ENCODE measurements around the gene PROK1. TPM values are rescaled to one million over a fixed set of nuclear protein-coding genes. Genes with fewer than 3 reads are reported as not detected.

PROK1 gene
- total RNA-seq, 3 donors from 2014 or later = not detected

DNA sequence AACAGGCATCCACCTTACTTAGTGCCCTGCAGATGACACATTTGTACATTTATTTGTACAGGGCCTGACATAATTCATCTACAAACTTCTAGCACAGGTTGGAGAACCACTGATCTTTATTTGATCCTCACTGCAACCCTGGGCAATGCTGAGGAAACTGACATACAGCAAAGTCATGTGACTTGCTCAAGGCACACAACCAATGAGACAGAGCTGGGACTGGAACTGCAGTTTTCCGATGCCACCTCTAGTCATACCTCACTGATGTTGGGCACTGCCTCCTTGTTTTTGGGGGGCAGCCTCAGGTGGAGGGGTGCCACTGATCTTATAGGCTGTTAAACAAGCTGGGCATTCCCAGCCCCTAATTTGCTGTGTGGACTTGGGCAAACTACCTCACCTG lies 3.4 kb downstream of the PROK1 start:
- Histone ChIP-seq H3K4me3 (no peak overlapping the region), H3K4me1 (ENCODE audit: low read depth) (no peaks in the 10 kb centered on the region), H3K36me3 (ENCODE audit: low read depth) (no peaks in the 10 kb centered on the region), H3K9me3 (no peaks in the 10 kb centered on the region)
- TF ChIP-seq, protein P1, sequence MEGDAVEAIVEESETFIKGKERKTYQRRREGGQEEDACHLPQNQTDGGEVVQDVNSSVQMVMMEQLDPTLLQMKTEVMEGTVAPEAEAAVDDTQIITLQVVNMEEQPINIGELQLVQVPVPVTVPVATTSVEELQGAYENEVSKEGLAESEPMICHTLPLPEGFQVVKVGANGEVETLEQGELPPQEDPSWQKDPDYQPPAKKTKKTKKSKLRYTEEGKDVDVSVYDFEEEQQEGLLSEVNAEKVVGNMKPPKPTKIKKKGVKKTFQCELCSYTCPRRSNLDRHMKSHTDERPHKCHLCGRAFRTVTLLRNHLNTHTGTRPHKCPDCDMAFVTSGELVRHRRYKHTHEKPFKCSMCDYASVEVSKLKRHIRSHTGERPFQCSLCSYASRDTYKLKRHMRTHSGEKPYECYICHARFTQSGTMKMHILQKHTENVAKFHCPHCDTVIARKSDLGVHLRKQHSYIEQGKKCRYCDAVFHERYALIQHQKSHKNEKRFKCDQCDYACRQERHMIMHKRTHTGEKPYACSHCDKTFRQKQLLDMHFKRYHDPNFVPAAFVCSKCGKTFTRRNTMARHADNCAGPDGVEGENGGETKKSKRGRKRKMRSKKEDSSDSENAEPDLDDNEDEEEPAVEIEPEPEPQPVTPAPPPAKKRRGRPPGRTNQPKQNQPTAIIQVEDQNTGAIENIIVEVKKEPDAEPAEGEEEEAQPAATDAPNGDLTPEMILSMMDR (IDR thresholded peaks at IDR 0.05) = no peak
- DNase-seq (no peak), ATAC-seq (no peak)
- intact Hi-C loops (cut with DNase I, micrococcal nuclease) = loop anchor here in 1 of 2 donors (5.0 kb wide), 1 partner anchor 252 kb away; no protein-coding TSS in a partner anchor

DNA sequence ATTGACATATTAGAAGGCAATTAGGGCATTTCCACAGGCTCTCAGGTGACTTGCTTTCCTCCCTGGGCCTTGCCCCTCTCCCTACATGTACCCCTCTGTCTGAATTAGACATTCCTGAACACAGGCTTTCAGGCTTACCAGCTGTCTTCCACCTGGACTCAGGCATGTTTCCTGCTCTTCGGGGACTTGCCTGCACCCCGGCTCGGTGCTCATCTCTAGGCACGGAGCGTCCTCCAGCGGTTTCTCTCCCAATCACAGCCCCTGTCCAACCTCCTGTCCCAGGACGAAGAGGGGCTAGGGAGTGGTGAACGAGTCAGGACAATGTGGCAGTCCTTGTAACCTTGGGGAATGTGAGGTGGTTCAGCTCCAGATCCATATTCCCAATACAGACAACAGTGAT lies 4.2 kb downstream of the PROK1 start:
- H3K4me1 ChIP-seq (ENCODE audit: low read depth) = no peaks in the 10 kb centered on the region
- H3K4me3 ChIP-seq = no peak overlapping the region
- intact Hi-C loops (cut with DNase I, micrococcal nuclease) = no loop called here
- no peaks in the 10 kb centered on the region for H3K36me3 ChIP-seq (ENCODE audit: low read depth)
- H3K9me3 ChIP-seq = no peaks in the 10 kb centered on the region
- ATAC-seq (no peak), DNase-seq (no peak)
- TF ChIP-seq, protein P1 (IDR thresholded peaks at IDR 0.05) = no peak

DNA sequence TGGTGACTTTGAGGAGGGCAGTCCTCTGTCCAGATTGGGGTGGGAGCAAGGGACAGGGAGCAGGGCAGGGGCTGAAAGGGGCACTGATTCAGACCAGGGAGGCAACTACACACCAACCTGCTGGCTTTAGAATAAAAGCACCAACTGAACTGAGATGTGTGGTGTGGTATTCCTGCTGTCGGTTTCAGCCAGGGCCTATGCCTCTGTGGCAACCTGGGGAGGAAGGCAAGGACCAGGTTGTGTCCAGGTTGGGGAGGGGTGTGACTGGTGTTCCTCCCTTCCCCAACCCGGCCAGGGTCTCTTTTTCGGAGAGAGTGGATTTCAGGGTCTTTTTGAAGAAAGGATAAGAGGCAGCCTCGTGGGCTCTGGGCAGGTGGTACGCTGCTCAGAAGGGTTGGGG lies 6.3 kb downstream of the PROK1 start:
- ATAC-seq (no peak), DNase-seq (no peak)
- H3K4me3 ChIP-seq = no peak overlapping the region
- H3K36me3 ChIP-seq (ENCODE audit: low read depth) = no peaks in the 10 kb centered on the region
- intact Hi-C loops (cut with DNase I, micrococcal nuclease) = no loop called here
- TF ChIP-seq, protein P1 (IDR thresholded peaks at IDR 0.05) = no peak
- H3K4me1 ChIP-seq (ENCODE audit: low read depth) = no peaks in the 10 kb centered on the region
- no peaks in the 10 kb centered on the region for H3K9me3 ChIP-seq

DNA sequence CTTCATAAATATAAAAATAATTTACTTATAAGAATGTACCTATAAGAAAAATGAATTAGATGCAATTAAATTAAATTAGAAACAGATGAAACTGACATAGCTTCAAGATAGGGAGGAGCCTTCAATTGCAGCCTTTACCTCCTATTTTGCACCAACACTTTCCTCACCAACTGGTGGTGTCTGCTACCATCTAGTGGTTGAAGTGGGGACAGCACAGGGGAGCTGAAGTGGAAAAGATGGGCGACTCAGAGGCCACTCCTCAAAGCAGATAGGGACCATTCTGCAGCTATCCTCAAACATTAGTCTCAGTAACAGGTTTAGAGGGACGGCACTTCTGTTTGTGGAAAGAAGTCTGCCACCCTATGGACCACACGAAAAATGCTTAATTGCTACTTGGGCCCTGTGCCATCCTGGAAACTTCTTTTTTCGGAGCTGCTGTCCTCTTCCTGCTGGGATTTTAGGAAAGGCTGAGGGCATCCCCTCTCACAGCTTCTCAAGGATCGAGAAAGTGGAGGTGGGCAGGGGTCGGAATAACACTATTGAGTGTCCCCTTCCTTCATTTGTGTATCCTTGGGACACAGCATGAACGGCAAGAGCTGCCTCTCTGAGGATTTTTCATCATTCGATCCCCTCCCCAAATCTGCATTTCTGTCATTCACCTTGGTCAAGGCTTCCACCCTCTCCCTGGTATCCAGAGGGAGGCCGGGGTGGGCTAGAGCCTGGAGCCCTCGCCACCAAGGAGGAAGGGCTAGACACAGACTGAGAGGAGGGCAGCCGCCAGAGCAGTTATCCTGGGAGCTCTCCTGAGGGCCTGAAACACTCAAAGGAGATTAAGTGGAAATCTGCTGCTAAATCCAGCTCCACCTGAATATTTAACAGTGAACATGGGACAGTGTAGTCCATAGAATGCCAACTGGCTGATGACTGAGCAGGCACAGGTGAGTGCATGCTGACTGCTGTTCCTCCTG lies 9.6 kb downstream of the PROK1 start:
- DNase-seq = peak in 2 of 3 donors; percentile 77 to 93
- Histone ChIP-seq H3K4me1 (ENCODE audit: low read depth) (no peaks in the 10 kb centered on the region), H3K36me3 (ENCODE audit: low read depth) (no peaks in the 10 kb centered on the region), H3K9me3 (no peaks in the 10 kb centered on the region), H3K4me3 (no peak overlapping the region)
- ATAC-seq = peak; percentile 91
- intact Hi-C loops (cut with DNase I, micrococcal nuclease) = loop anchor here in 1 of 2 donors (2.0 kb wide), 1 partner anchor 256 kb away; no protein-coding TSS in a partner anchor
- TF ChIP-seq, protein P1 (IDR thresholded peaks at IDR 0.05) = peak; percentile 84

DNA sequence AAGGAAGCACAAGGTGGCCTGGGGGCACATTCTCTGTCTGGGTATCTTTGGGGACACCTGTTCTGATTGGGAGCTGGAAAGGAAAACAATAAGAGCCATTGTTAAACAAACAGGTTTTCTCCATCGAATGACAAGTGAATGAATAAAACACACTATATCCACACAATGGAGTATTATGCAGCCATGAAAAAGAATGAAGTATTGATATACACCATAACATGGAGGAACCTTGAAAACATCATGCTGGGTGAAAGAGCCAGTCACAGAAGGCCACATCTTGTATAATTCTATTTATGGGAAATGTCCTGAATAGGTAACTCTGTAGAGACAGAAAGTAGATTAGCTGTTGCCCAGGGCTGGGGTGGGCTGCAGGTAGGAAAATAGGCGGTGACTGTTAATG lies 11.1 kb downstream of the PROK1 start:
- TF ChIP-seq, protein P1 (IDR thresholded peaks at IDR 0.05) = no peak
- DNase-seq (no peak), ATAC-seq (no peak)
- no peaks in the 10 kb centered on the region for H3K36me3 ChIP-seq (ENCODE audit: low read depth)
- no peaks in the 10 kb centered on the region for H3K4me1 ChIP-seq (ENCODE audit: low read depth)
- no peaks in the 10 kb centered on the region for H3K9me3 ChIP-seq
- intact Hi-C loops (cut with DNase I, micrococcal nuclease) = no loop called here
- H3K4me3 ChIP-seq = no peak overlapping the region
